Endothelial cell of umbilical vein (primary cell): ENCODE data around the gene RASAL2. TPM values are rescaled to one million over a fixed set of nuclear protein-coding genes. Genes with fewer than 3 reads are reported as not detected.
A peak's percentile ranks its signal among the peaks of the same experiment; 100 is the strongest.

Experiments used
- BruUV-seq: library from RNA; stranded (reverse); fragments of 400-500 nt; replicated peaks from 2 replicates; lab custom pipeline; 2021; lab: Mats Ljungman, UMichigan
- CTCF ChIA-PET: fragments of 300-600, 350-600 bp; sonication (Branson Sonifier 250); formaldehyde crosslinking; loops from one replicate; lab custom pipeline; 2021; ENCODE audit warnings: antibody characterized with exemption, inconsistent platforms; lab: Charles Lee
- POLR2A ChIA-PET: fragments of 300-600, 350-600 bp; sonication (Branson Sonifier 250); formaldehyde crosslinking; loops from one replicate; lab custom pipeline; 2021; ENCODE audit warnings: antibody characterized with exemption, inconsistent platforms; lab: Charles Lee
- DNase-seq: peaks from one replicate; pipeline ENCODE4 v3.0.0-alpha.2; 2011; ENCODE audit warnings: low read depth, low spot score
- FAIRE-seq: peaks from 2 replicates; lab custom pipeline; 2011; peaks lifted over from hg19 to GRCh38; lab: Jason Lieb, UNC
- H2AFZ ChIP-seq: 2 replicates; pipeline ENCODE4 v1.6.0; 2012; ENCODE audit warnings: low read depth, low read length, control low read depth, inconsistent platforms
- H3K27ac ChIP-seq: 2 replicates; pipeline ENCODE4 v1.5.1; 2011; ENCODE audit warnings: low read depth, mild to moderate bottlenecking, control low read depth, low read length, moderate library complexity; ENCODE audit not compliant: insufficient read depth
- H3K27me3 ChIP-seq, 2 experiments: 2 replicates each; pipeline versions ENCODE4 v1.6.0 to v1.6.1; 2011; ENCODE audit warnings: low read length in 2 of 2, mixed read lengths in 1 of 2; ENCODE audit not compliant: control insufficient read depth in 2 of 2, insufficient read depth in 2 of 2
- H3K36me3 ChIP-seq, 2 experiments: 2 replicates in 1 of 2; 3 replicates in 1 of 2; pipeline ENCODE4 v1.5.1; 2011; ENCODE audit warnings: low read length in 2 of 2, mild to moderate bottlenecking in 1 of 2, moderate library complexity in 1 of 2; ENCODE audit not compliant: control insufficient read depth in 2 of 2, insufficient read depth in 2 of 2; ENCODE audit errors: extremely low read depth in 1 of 2
- H3K4me1 ChIP-seq: 3 replicates; pipeline ENCODE4 v1.5.1; 2011; ENCODE audit warnings: mild to moderate bottlenecking, low read length; ENCODE audit not compliant: control insufficient read depth, insufficient read depth; ENCODE audit errors: extremely low read depth
- H3K4me2 ChIP-seq: 2 replicates; pipeline ENCODE4 v1.6.1; 2011; ENCODE audit warnings: low read length, control low read depth, mixed read lengths; ENCODE audit not compliant: insufficient read depth
- H3K4me3 ChIP-seq, 3 experiments: fragments of 200-600 bp in 1 of 3; sonication (generic), shearing (Covaris generic) in 1 of 3; replicated peaks in 1 of 3; 2 replicates each; pipeline ENCODE4 v1.5.1; 2011 to 2016; ENCODE audit warnings: control low read depth in 3 of 3, low read length in 3 of 3, mild to moderate bottlenecking in 2 of 3, inconsistent platforms in 1 of 3, low read depth in 1 of 3, moderate library complexity in 1 of 3; ENCODE audit not compliant: insufficient read depth in 1 of 3
- H3K79me2 ChIP-seq: 2 replicates; pipeline ENCODE4 v1.6.0; 2012; ENCODE audit warnings: low read length, inconsistent platforms; ENCODE audit not compliant: control insufficient read depth, insufficient read depth
- H3K9ac ChIP-seq: replicated peaks from 2 replicates; pipeline ENCODE3; 2011; ENCODE audit warnings: low read length, control low read depth; ENCODE audit not compliant: insufficient read depth; ENCODE audit errors: extremely low read depth
- H3K9me1 ChIP-seq: replicated peaks from 3 replicates; pipeline ENCODE4 v1.6.0; 2011; ENCODE audit warnings: mild to moderate bottlenecking, low read length; ENCODE audit not compliant: control insufficient read depth, insufficient read depth; ENCODE audit errors: extremely low read depth
- H3K9me3 ChIP-seq: replicated peaks from 2 replicates; pipeline ENCODE4 v1.5.1; 2012; ENCODE audit warnings: low read length, inconsistent platforms; ENCODE audit not compliant: control insufficient read depth, insufficient read depth
- H4K20me1 ChIP-seq: replicated peaks from 2 replicates; pipeline ENCODE3; 2011; ENCODE audit warnings: mild to moderate bottlenecking, low read length; ENCODE audit not compliant: control insufficient read depth, insufficient read depth; ENCODE audit errors: extremely low read depth
- CTCF ChIP-seq, 2 donors: IDR thresholded peaks; 1 replicate in 1 of 2; 2 replicates in 1 of 2; pipeline ENCODE4 v1.5.1; 2011; ENCODE audit warnings: low read length in 2 of 2, mild to moderate bottlenecking in 2 of 2, moderate library complexity in 2 of 2, control low read depth in 1 of 2, inconsistent platforms in 1 of 2, low read depth in 1 of 2; ENCODE audit not compliant: insufficient read depth in 1 of 2; ENCODE audit errors: extremely low read depth in 1 of 2
- FOS ChIP-seq: IDR thresholded peaks from 2 replicates; pipeline ENCODE4 v1.6.1; 2011; ENCODE audit warnings: mild to moderate bottlenecking, low read length, moderate library complexity, borderline replicate concordance; ENCODE audit not compliant: insufficient read depth
- GATA2 ChIP-seq: IDR thresholded peaks from 2 replicates; pipeline ENCODE4 v1.7.0; 2011; ENCODE audit warnings: low read depth, mild to moderate bottlenecking, moderate library complexity, mixed read lengths, low read length; ENCODE audit not compliant: insufficient read length, insufficient read depth
- MAX ChIP-seq: IDR thresholded peaks from 2 replicates; pipeline ENCODE4 v1.6.1; 2011; ENCODE audit not compliant: insufficient read depth, insufficient read length
- POLR2A ChIP-seq: IDR thresholded peaks from 2 replicates; pipeline ENCODE4 v1.6.1; 2012; ENCODE audit warnings: low read depth, mild to moderate bottlenecking, control low read depth, low read length
- dilution Hi-C: fragments of 300-500 bp; cut with MboI; formaldehyde crosslinking; loops from one replicate; pipeline ENCODE4 v1.15.0; 2019; ENCODE audit warnings: low sequenced_read_pairs; ENCODE audit not compliant: extremely low pct_ligation_motif_present
- intact Hi-C: fragments of 100-400 bp; cut with micrococcal nuclease; formaldehyde crosslinking; loops from one replicate; pipeline ENCODE4 v1.10.0; 2022
- polyA plus RNA-seq, 4 experiments: library from polyadenylated mRNA; depleted of rRNA in 3 of 4; stranded (reverse) in 3 of 4; unstranded in 1 of 4; fragments of >200 nt; gene quantifications; 2 replicates each; pipeline versions ENCODE4 v1.2.1 to v1.2.3, GENCODE V29; 2011 to 2012; ENCODE audit warnings: missing spikeins in 1 of 4
- total RNA-seq: library from RNA; stranded (reverse); gene quantifications from 2 replicates; pipeline ENCODE4 v1.2.3, GENCODE V29; 2021

The RASAL2 gene
- total and polyA plus RNA-seq, 2 donors (not counting 3 experiments of a cell fraction or from before 2014, with no cell fraction given): 12.5 to 15.5 TPM

GRCh38 chr1:178166429-178167024, 72.6 kb downstream of the RASAL2 start:
- no peak overlapping the region for H2AFZ ChIP-seq
- ChIA-PET CTCF (interaction anchor here (0.6 to 1.6 kb wide), 2 partner anchors 135 to 360 kb away, joined by 3 read pairs; no protein-coding TSS in a partner anchor), POLR2A (no interaction called here)
- no peak overlapping the region for H3K4me2 ChIP-seq
- H3K27me3 ChIP-seq: no peaks in the 10 kb centered on the region
- no peak overlapping the region for H3K9ac ChIP-seq
- no TSS peak for BruUV-seq
- no peaks in the 10 kb centered on the region for H3K9me3 ChIP-seq
- no peak overlapping the region for H3K27ac ChIP-seq
- H3K36me3 ChIP-seq: no peaks in the 10 kb centered on the region
- no peak overlapping the region for H3K4me3 ChIP-seq
- DNase-seq (no peak), FAIRE-seq (no peak)
- H3K79me2 ChIP-seq: peaks cover 1% of the 10 kb centered on the region
- dilution Hi-C loops: no loop called here
- no peaks in the 10 kb centered on the region for H4K20me1 ChIP-seq
- TF ChIP-seq MAX (no peak), CTCF (IDR thresholded peaks at IDR 0.05; ENCODE audit: extremely low read depth in 1 of 2, insufficient read depth in 1 of 2, low read depth in 1 of 2, low read length in 2 of 2) (no peak), GATA2 (no peak)
- H3K4me1 ChIP-seq: no peaks in the 10 kb centered on the region
- no peaks in the 10 kb centered on the region for H3K9me1 ChIP-seq
- intact Hi-C loops: no loop called here

GRCh38 chr1:178168536-178168935, 74.6 kb downstream of the RASAL2 start:
- no peaks in the 10 kb centered on the region for H3K36me3 ChIP-seq
- dilution Hi-C loops: no loop called here
- intact Hi-C loops: no loop called here
- no peaks in the 10 kb centered on the region for H3K27me3 ChIP-seq
- no TSS peak for BruUV-seq
- no peak overlapping the region for H3K4me2 ChIP-seq
- no peaks in the 10 kb centered on the region for H3K9me3 ChIP-seq
- H3K9ac ChIP-seq: no peak overlapping the region
- DNase-seq (no peak), FAIRE-seq (peak; percentile 31)
- H4K20me1 ChIP-seq: no peaks in the 10 kb centered on the region
- H3K4me3 ChIP-seq: no peak overlapping the region
- ChIA-PET POLR2A (no interaction called here), CTCF (interaction anchor here (1.0 kb wide), 1 partner anchor 136 kb away, joined by 5 read pairs; no protein-coding TSS in a partner anchor)
- H3K27ac ChIP-seq: no peak overlapping the region
- no peaks in the 10 kb centered on the region for H3K4me1 ChIP-seq
- peaks cover 1% of the 10 kb centered on the region for H3K79me2 ChIP-seq
- no peak overlapping the region for H2AFZ ChIP-seq
- TF ChIP-seq POLR2A: no peak
- TF ChIP-seq FOS: peak; percentile 32
- H3K9me1 ChIP-seq: no peaks in the 10 kb centered on the region
